Thoracic aorta endothelial cell (primary cell): ENCODE measurements around the gene TOMM20L. TPM values are rescaled to one million over a fixed set of nuclear protein-coding genes. Genes with fewer than 3 reads are reported as not detected.

ENCODE experiments used
- small RNA-seq: library from RNA; depleted of rRNA; stranded (forward); fragments of <200 nt; gene quantifications from one replicate; pipeline ENCODE3, GENCODE V24; 2012
- total RNA-seq: library from RNA; depleted of rRNA; stranded (reverse); fragments of >200 nt; gene quantifications from 2 replicates; pipeline ENCODE4 v1.2.3, GENCODE V29; 2012

The TOMM20L gene
- not detected in 2 replicates for total RNA-seq

DNA sequence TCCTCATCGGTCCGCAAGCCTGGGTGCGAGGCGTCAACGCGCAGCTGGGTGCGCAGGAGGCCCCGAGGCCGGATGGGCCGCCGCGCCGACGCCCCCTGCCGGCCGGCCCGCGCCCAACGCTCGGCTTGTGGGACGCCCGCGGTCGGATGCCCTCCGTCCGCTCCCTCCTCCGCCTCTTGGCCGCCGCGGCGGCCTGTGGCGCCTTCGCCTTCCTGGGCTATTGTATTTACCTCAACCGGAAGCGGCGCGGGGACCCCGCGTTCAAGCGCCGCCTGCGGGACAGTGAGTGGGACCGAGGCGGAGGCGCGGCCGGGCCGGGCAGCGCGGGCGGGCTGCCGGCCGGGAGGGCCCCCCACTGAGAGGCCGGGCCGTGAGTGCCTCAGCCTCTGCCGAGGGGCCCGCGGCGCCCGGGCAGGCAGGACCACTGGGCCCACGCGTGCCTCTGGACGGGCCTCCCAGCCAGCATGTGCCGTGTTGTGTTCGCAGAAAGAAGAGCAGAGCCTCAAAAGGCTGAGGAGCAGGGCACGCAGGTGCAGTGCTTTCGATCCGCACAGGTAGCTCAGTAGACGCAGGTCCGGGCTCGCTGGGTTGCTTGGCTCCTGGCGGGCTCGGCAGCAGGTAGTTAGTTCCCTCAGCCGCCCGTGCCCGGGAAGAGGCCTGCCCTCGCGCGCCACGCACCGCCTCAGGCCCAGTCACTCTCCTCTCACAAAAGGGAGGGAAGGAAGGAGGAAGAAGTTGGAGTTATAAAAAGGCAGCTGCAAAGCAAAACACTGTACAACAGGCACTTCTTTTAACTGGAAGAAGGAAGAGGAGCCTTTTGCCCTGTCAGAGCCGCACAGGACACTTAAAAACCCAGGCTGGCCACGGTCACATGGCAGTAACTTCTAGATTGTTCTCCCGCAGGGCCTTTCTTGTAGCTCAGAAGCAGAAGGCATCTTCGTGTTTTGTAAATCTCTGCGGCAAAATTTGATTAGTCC lies at the start of gene TOMM20L:
TOMM20L (plus strand) TSS at position 119 of the 977 bp plus-strand sequence; CDS start at position 147, 28 bp downstream.

GRCh38 chr14:58427281-58428117 lies 31.8 kb downstream of the TOMM20L start, which contains the start of the genes KIAA0586 and TIMM9:
Gene KIAA0586 (plus strand): TSS chr14:58427719. CDS start chr14:58428265, 546 bp downstream.
Gene TIMM9 (minus strand): TSS chr14:58427531. CDS start chr14:58411945, 15,586 bp downstream.

Small RNA genes lying within 50 kb of the gene (small RNA-seq; reads per million reads assigned to genes)
- not detected for gene RF00019

Other genes starting within 250 kb of the TOMM20L start
- 1.4 and 1.9 TPM in 2 replicates for gene ARMH4, start 243.7 kb upstream of the TOMM20L start, total RNA-seq
- gene ACTR10, start 195.8 kb upstream of the TOMM20L start, total RNA-seq: 60.5 and 78.5 TPM in 2 replicates
- gene PSMA3, start 151.1 kb upstream of the TOMM20L start, total RNA-seq: 244 and 248 TPM in 2 replicates
- gene ARID4A, start 97.4 kb upstream of the TOMM20L start, total RNA-seq: 17.5 and 20.7 TPM in 2 replicates
- gene TIMM9, start 31.6 kb downstream of the TOMM20L start, total RNA-seq: 25.4 and 31.6 TPM in 2 replicates
- gene KIAA0586, start 31.8 kb downstream of the TOMM20L start, total RNA-seq: 32.5 and 42.4 TPM in 2 replicates
- 0.29 and 1.5 TPM in 2 replicates for gene DACT1, start 242.0 kb downstream of the TOMM20L start, total RNA-seq